ENCODE results near the gene PRKD2. TPM values are rescaled to one million over a fixed set of nuclear protein-coding genes. Genes with fewer than 3 reads are reported as not detected.
A peak's percentile ranks its signal among the peaks of the same experiment; 100 is the strongest.

PRKD2 gene
- total RNA-seq, 4 donors from 2014 or later: 15.2 to 33.6 (median 19.7) TPM

GRCh38 chr19:46731007-46731501, 14.1 kb upstream of the PRKD2 start:
- H3K36me3 ChIP-seq: peaks cover 0 to 100% of the 10 kb centered on the region in 2 donors
- WGBS, 2 donors (ENCODE audit: low coverage in 1 of 2): 67% methylated on average over 1 of the region's 14 CpGs
- no peak overlapping the region for H3K4me3 ChIP-seq
- peaks cover 0 to 60% (median 5%) of the 10 kb centered on the region in 3 donors for H3K4me1 ChIP-seq
- no peak for TF ChIP-seq EP300 (IDR thresholded peaks at IDR 0.05)
- TF ChIP-seq, protein P1, sequence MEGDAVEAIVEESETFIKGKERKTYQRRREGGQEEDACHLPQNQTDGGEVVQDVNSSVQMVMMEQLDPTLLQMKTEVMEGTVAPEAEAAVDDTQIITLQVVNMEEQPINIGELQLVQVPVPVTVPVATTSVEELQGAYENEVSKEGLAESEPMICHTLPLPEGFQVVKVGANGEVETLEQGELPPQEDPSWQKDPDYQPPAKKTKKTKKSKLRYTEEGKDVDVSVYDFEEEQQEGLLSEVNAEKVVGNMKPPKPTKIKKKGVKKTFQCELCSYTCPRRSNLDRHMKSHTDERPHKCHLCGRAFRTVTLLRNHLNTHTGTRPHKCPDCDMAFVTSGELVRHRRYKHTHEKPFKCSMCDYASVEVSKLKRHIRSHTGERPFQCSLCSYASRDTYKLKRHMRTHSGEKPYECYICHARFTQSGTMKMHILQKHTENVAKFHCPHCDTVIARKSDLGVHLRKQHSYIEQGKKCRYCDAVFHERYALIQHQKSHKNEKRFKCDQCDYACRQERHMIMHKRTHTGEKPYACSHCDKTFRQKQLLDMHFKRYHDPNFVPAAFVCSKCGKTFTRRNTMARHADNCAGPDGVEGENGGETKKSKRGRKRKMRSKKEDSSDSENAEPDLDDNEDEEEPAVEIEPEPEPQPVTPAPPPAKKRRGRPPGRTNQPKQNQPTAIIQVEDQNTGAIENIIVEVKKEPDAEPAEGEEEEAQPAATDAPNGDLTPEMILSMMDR (IDR thresholded peaks at IDR 0.05): no peak
- no peak for TF ChIP-seq POLR2A (IDR thresholded peaks at IDR 0.05)
- no peak for TF ChIP-seq POLR2AphosphoS5 (IDR thresholded peaks at IDR 0.05)
- no peak for ATAC-seq
- H3K9me3 ChIP-seq: no peaks in the 10 kb centered on the region
- H3K27ac ChIP-seq: no peak overlapping the region
- H3K27me3 ChIP-seq: no peaks in the 10 kb centered on the region

GRCh38 chr19:46730595-46730994, 13.7 kb upstream of the PRKD2 start:
- TF ChIP-seq EP300 (IDR thresholded peaks at IDR 0.05) (no peak), POLR2AphosphoS5 (IDR thresholded peaks at IDR 0.05) (no peak), POLR2A (IDR thresholded peaks at IDR 0.05) (no peak)
- TF ChIP-seq, protein P1 (IDR thresholded peaks at IDR 0.05): no peak
- H3K27me3 ChIP-seq: no peaks in the 10 kb centered on the region
- no peaks in the 10 kb centered on the region for H3K9me3 ChIP-seq
- peaks cover 0 to 61% (median 5%) of the 10 kb centered on the region in 3 donors for H3K4me1 ChIP-seq
- ATAC-seq: no peak
- 90% methylated on average over 10 of the region's 14 CpGs; no CpG with 5 or more reads in 1 of the 2 donors for WGBS, 2 donors (ENCODE audit: low coverage in 1 of 2)
- no peak overlapping the region for H3K27ac ChIP-seq
- no peak overlapping the region for H3K4me3 ChIP-seq
- H3K36me3 ChIP-seq: peaks cover 0 to 100% of the 10 kb centered on the region in 2 donors

DNA sequence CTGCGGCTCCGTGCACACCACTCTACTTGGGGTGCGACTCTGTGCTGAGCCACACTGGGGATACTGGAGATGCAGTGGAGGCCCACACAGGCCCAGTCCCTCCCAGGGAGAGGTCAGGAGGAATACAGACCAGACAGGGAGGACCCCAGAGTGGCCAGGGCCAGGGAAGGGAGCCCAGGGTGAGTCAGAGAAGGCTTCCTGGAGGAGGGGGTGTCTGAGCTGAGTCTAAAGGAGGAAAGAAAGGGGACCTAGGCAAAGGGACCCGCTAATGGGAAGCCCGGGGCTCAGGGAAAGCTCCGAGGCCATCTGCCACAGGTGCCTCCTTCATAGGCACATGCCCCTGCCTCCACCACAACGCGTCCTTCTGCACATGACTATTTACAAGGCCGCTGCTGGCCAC, 13.3 kb upstream of the PRKD2 start:
- Histone ChIP-seq H3K4me3 (no peak overlapping the region), H3K9me3 (no peaks in the 10 kb centered on the region), H3K36me3 (peaks cover 0 to 100% of the 10 kb centered on the region in 2 donors), H3K4me1 (peaks cover 0 to 61% (median 5%) of the 10 kb centered on the region in 3 donors), H3K27me3 (no peaks in the 10 kb centered on the region), H3K27ac (no peak overlapping the region)
- WGBS, 2 donors (ENCODE audit: low coverage in 1 of 2): 79 to 94% methylated on average over 5 to 6 of the region's 9 CpGs
- TF ChIP-seq POLR2AphosphoS5 (IDR thresholded peaks at IDR 0.05): no peak
- TF ChIP-seq, protein P1 (IDR thresholded peaks at IDR 0.05): no peak
- no peak for TF ChIP-seq EP300 (IDR thresholded peaks at IDR 0.05)
- TF ChIP-seq POLR2A (IDR thresholded peaks at IDR 0.05): no peak
- ATAC-seq: no peak

GRCh38 chr19:46729696-46730095, 12.8 kb upstream of the PRKD2 start:
- Histone ChIP-seq H3K36me3 (peaks cover 0 to 100% of the 10 kb centered on the region in 2 donors), H3K27ac (no peak overlapping the region), H3K27me3 (no peaks in the 10 kb centered on the region), H3K4me1 (peaks cover 0 to 61% (median 5%) of the 10 kb centered on the region in 3 donors), H3K4me3 (no peak overlapping the region), H3K9me3 (no peaks in the 10 kb centered on the region)
- no peak for ATAC-seq
- TF ChIP-seq, protein P1 (IDR thresholded peaks at IDR 0.05): no peak
- TF ChIP-seq POLR2A (IDR thresholded peaks at IDR 0.05) (no peak), POLR2AphosphoS5 (IDR thresholded peaks at IDR 0.05) (no peak), EP300 (IDR thresholded peaks at IDR 0.05) (no peak)
- 60 to 93% methylated on average over 1 to 3 of the region's 7 CpGs for WGBS, 2 donors (ENCODE audit: low coverage in 1 of 2)

- no peaks in the 10 kb centered on the region for H3K9me3 ChIP-seq
- peak overlapping the region in 3 of 4 donors; percentile 49 to 65 (median 62) for H3K27ac ChIP-seq
- no peak for TF ChIP-seq POLR2A (IDR thresholded peaks at IDR 0.05)
- TF ChIP-seq, protein P1 (IDR thresholded peaks at IDR 0.05): peak in 3 of 4 experiments; percentile 88 to 96 (median 92)
- 44 to 60% methylated on average over 4 to 7 of the region's 20 CpGs for WGBS, 2 donors (ENCODE audit: low coverage in 1 of 2)
- peaks cover 0 to 61% (median 5%) of the 10 kb centered on the region in 3 donors for H3K4me1 ChIP-seq
- H3K36me3 ChIP-seq: peaks cover 0 to 100% of the 10 kb centered on the region in 2 donors
- H3K27me3 ChIP-seq: no peaks in the 10 kb centered on the region
- peak; percentile 73 for ATAC-seq
- H3K4me3 ChIP-seq: no peak overlapping the region
These were observed 11.9 kb upstream of the PRKD2 start for GRCh38 chr19:46728693-46729339.
